Measurements from ENCODE around the gene RABGEF1.
"Not testable (repeated sequence)": the region's sequence is repeated elsewhere in the genome, so short reads cannot be mapped to it uniquely, and the experiment has no call there.

Gene RABGEF1

GRCh38 chr7:66779669-66780409 is 39.3 kb downstream of the RABGEF1 start:
- H3K36me3 ChIP-seq (ENCODE audit: insufficient read depth): peaks cover under 1% of the 10 kb centered on the region; the same call in 1 of the 2 replicates
- H3K4me3 ChIP-seq (IDR thresholded peaks at IDR 0.05; ENCODE audit: insufficient read depth, low read depth, low read length): no peak overlapping the region
- H4K20me1 ChIP-seq (ENCODE audit: insufficient read depth): no peaks in the 10 kb centered on the region
- H3K9ac ChIP-seq: no peak overlapping the region
- no peak overlapping the region for H3K4me2 ChIP-seq
- no peak overlapping the region for H2AFZ ChIP-seq (ENCODE audit: low read depth)
- no peak overlapping the region for H3K27ac ChIP-seq
- H3K4me1 ChIP-seq (ENCODE audit: low read depth, poor library complexity, severe bottlenecking): no peaks in the 10 kb centered on the region
- H3K79me2 ChIP-seq (ENCODE audit: insufficient read depth, low read depth): no peaks in the 10 kb centered on the region
- no peak for TF ChIP-seq CTCF (conservative IDR thresholded peaks at IDR 0.05; ENCODE audit: low read depth, low read length)
- no peaks in the 10 kb centered on the region for H3K27me3 ChIP-seq (ENCODE audit: insufficient read depth, low read depth)

- H4K20me1 ChIP-seq (ENCODE audit: insufficient read depth): no peaks in the 10 kb centered on the region
These were observed 41.0 kb downstream of the RABGEF1 start for GRCh38 chr7:66781408-66782090.

GRCh38 chr7:66782875-66783274 is 42.3 kb downstream of the RABGEF1 start:
- not testable (repeated sequence) for H3K4me3 ChIP-seq (IDR thresholded peaks at IDR 0.05; ENCODE audit: insufficient read depth, low read depth, low read length); H3K27ac ChIP-seq; H3K4me2 ChIP-seq; H2AFZ ChIP-seq (ENCODE audit: low read depth); H3K4me1 ChIP-seq (ENCODE audit: low read depth, poor library complexity, severe bottlenecking); H3K9ac ChIP-seq; H3K79me2 ChIP-seq (ENCODE audit: insufficient read depth, low read depth); H3K27me3 ChIP-seq (ENCODE audit: insufficient read depth, low read depth); H4K20me1 ChIP-seq (ENCODE audit: insufficient read depth); H3K36me3 ChIP-seq (ENCODE audit: insufficient read depth)

More at GRCh38 chr7:66781408-66782090, 41.0 kb downstream of the RABGEF1 start:
- no peak overlapping the region for H3K27ac ChIP-seq
- H3K27me3 ChIP-seq (ENCODE audit: insufficient read depth, low read depth): no peaks in the 10 kb centered on the region
- no peak overlapping the region for H2AFZ ChIP-seq (ENCODE audit: low read depth)
- H3K79me2 ChIP-seq (ENCODE audit: insufficient read depth, low read depth): no peaks in the 10 kb centered on the region
- H3K9ac ChIP-seq: no peak overlapping the region
- TF ChIP-seq CTCF (conservative IDR thresholded peaks at IDR 0.05; ENCODE audit: low read depth, low read length): no peak
- H3K4me2 ChIP-seq: no peak overlapping the region
- H3K36me3 ChIP-seq (ENCODE audit: insufficient read depth): peaks cover 4% of the 10 kb centered on the region; the same call in 1 of the 2 replicates
- H3K4me3 ChIP-seq (IDR thresholded peaks at IDR 0.05; ENCODE audit: insufficient read depth, low read depth, low read length): no peak overlapping the region
- H3K4me1 ChIP-seq (ENCODE audit: low read depth, poor library complexity, severe bottlenecking): no peaks in the 10 kb centered on the region

- H3K4me2 ChIP-seq; H3K79me2 ChIP-seq (ENCODE audit: insufficient read depth, low read depth); H3K27ac ChIP-seq; H3K9ac ChIP-seq; H4K20me1 ChIP-seq (ENCODE audit: insufficient read depth); H3K36me3 ChIP-seq (ENCODE audit: insufficient read depth); H2AFZ ChIP-seq (ENCODE audit: low read depth); H3K4me3 ChIP-seq (IDR thresholded peaks at IDR 0.05; ENCODE audit: insufficient read depth, low read depth, low read length); H3K4me1 ChIP-seq (ENCODE audit: low read depth, poor library complexity, severe bottlenecking); H3K27me3 ChIP-seq (ENCODE audit: insufficient read depth, low read depth): not testable (repeated sequence)
These were observed 43.5 kb downstream of the RABGEF1 start for GRCh38 chr7:66783887-66784595.

- no peaks in the 10 kb centered on the region for H3K79me2 ChIP-seq (ENCODE audit: insufficient read depth, low read depth)
- no peaks in the 10 kb centered on the region for H3K27me3 ChIP-seq (ENCODE audit: insufficient read depth, low read depth)
- no peak overlapping the region for H2AFZ ChIP-seq (ENCODE audit: low read depth)
- H3K36me3 ChIP-seq (ENCODE audit: insufficient read depth): no peaks in the 10 kb centered on the region
- H3K9ac ChIP-seq: no peak overlapping the region
- H3K27ac ChIP-seq: no peak overlapping the region
- no peak overlapping the region for H3K4me2 ChIP-seq
- TF ChIP-seq CTCF (conservative IDR thresholded peaks at IDR 0.05; ENCODE audit: low read depth, low read length): no peak
- no peaks in the 10 kb centered on the region for H4K20me1 ChIP-seq (ENCODE audit: insufficient read depth)
- no peaks in the 10 kb centered on the region for H3K4me1 ChIP-seq (ENCODE audit: low read depth, poor library complexity, severe bottlenecking)
- no peak overlapping the region for H3K4me3 ChIP-seq (IDR thresholded peaks at IDR 0.05; ENCODE audit: insufficient read depth, low read depth, low read length)
These were observed 49.7 kb downstream of the RABGEF1 start for GRCh38 chr7:66790196-66790595.
